CD14-positive monocyte (primary cell): Measurements from ENCODE around the gene INPP5F. TPM values are rescaled to one million over a fixed set of nuclear protein-coding genes. Genes with fewer than 3 reads are reported as not detected.

Source experiments
- DNase-seq, 3 donors: peaks; one replicate each; pipeline ENCODE4 v3.0.0-alpha.2; 2011 to 2022
- H2AFZ ChIP-seq: 2 replicates; pipeline ENCODE4 v1.6.0; 2012; ENCODE audit warnings: mild to moderate bottlenecking, low read depth, low read length, inconsistent platforms; ENCODE audit not compliant: insufficient read depth, poor library complexity, severe bottlenecking
- H3K27ac ChIP-seq, 2 donors: 1 replicate in 1 of 2; 2 replicates in 1 of 2; pipeline ENCODE4 v1.5.1; 2012 to 2013; ENCODE audit warnings: low read length in 2 of 2, control low read depth in 1 of 2, inconsistent platforms in 1 of 2, low read depth in 1 of 2, mild to moderate bottlenecking in 1 of 2
- H3K27me3 ChIP-seq, 2 donors: one replicate each; pipeline versions ENCODE4 v1.6.0 to v1.6.1; 2011 to 2013; ENCODE audit warnings: low read length in 2 of 2; ENCODE audit not compliant: control insufficient read depth in 2 of 2, insufficient read depth in 2 of 2
- H3K36me3 ChIP-seq, 2 donors: replicated peaks in 1 of 2; 1 replicate in 1 of 2; 2 replicates in 1 of 2; pipeline versions ENCODE4 v1.5.1 to v1.6.1; 2012 to 2013; ENCODE audit warnings: low read length in 2 of 2, control low read depth in 1 of 2, inconsistent platforms in 1 of 2, mild to moderate bottlenecking in 1 of 2; ENCODE audit not compliant: insufficient read depth in 2 of 2, control insufficient read depth in 1 of 2
- H3K4me1 ChIP-seq, 2 donors: 1 replicate in 1 of 2; 2 replicates in 1 of 2; pipeline versions ENCODE4 v1.5.1 to v1.6.1; 2012 to 2013; ENCODE audit warnings: low read length in 2 of 2, control low read depth in 1 of 2, inconsistent platforms in 1 of 2, mild to moderate bottlenecking in 1 of 2, moderate library complexity in 1 of 2; ENCODE audit not compliant: insufficient read depth in 2 of 2, control insufficient read depth in 1 of 2
- H3K4me2 ChIP-seq: replicated peaks from 2 replicates; pipeline ENCODE3; 2012; ENCODE audit warnings: low read length, moderate library complexity, mild to moderate bottlenecking; ENCODE audit not compliant: poor library complexity, severe bottlenecking; ENCODE audit errors: extremely low read depth
- H3K4me3 ChIP-seq, 3 experiments: fragments of 200-600 bp in 1 of 3; sonication (generic) in 1 of 3; replicated peaks in 1 of 3; 1 replicate in 2 of 3; 2 replicates in 1 of 3; pipeline ENCODE4 v1.5.1; 2011 to 2013; ENCODE audit warnings: low read length in 3 of 3, mild to moderate bottlenecking in 3 of 3, control low read depth in 2 of 3, low read depth in 2 of 3, inconsistent platforms in 1 of 3, moderate library complexity in 1 of 3
- H3K79me2 ChIP-seq: 2 replicates; pipeline ENCODE4 v1.6.0; 2012; ENCODE audit warnings: mild to moderate bottlenecking, control low read depth, inconsistent platforms, low read length, moderate library complexity; ENCODE audit not compliant: insufficient read depth
- H3K9ac ChIP-seq: 2 replicates; pipeline ENCODE4 v1.6.0; 2017; ENCODE audit warnings: low read length, mild to moderate bottlenecking; ENCODE audit not compliant: insufficient read depth, poor library complexity, severe bottlenecking
- H3K9me3 ChIP-seq, 2 donors: replicated peaks in 1 of 2; 1 replicate in 1 of 2; 2 replicates in 1 of 2; pipeline versions ENCODE4 v1.5.1 to v1.6.1; 2012 to 2013; ENCODE audit warnings: low read length in 2 of 2, control low read depth in 1 of 2; ENCODE audit not compliant: control insufficient read depth in 1 of 2, insufficient read depth in 1 of 2
- H4K20me1 ChIP-seq: 2 replicates; pipeline ENCODE4 v1.6.0; 2012; ENCODE audit warnings: mild to moderate bottlenecking, low read length, control low read depth, moderate library complexity; ENCODE audit not compliant: insufficient read depth
- H3K27ac Mint-ChIP-seq, 7 donors: one replicate each; pipeline ENCODE4 v1.8.0; 2020; ENCODE audit warnings: mild to moderate bottlenecking in 7 of 7, mixed read lengths in 7 of 7, moderate library complexity in 6 of 7, inconsistent platforms in 2 of 7
- H3K27me3 Mint-ChIP-seq, 3 donors: one replicate each; pipeline ENCODE4 v1.8.0; 2021 to 2022; ENCODE audit warnings: low read depth in 3 of 3, mild to moderate bottlenecking in 3 of 3, mixed read lengths in 3 of 3, moderate library complexity in 3 of 3, inconsistent platforms in 1 of 3
- H3K36me3 Mint-ChIP-seq, 2 donors: one replicate each; pipeline ENCODE4 v1.8.0; 2020; ENCODE audit warnings: mixed read lengths in 2 of 2, inconsistent platforms in 1 of 2, mild to moderate bottlenecking in 1 of 2
- H3K4me1 Mint-ChIP-seq: one replicate; pipeline ENCODE4 v1.8.0; 2020; ENCODE audit warnings: mild to moderate bottlenecking, mixed read lengths
- H3K4me3 Mint-ChIP-seq, 2 donors: one replicate each; pipeline ENCODE4 v1.8.0; 2020; ENCODE audit warnings: mild to moderate bottlenecking in 2 of 2, mixed read lengths in 2 of 2, moderate library complexity in 1 of 2
- H3K9me3 Mint-ChIP-seq, 7 donors: one replicate each; pipeline ENCODE4 v1.8.0; 2020 to 2022; ENCODE audit warnings: mixed read lengths in 7 of 7, mild to moderate bottlenecking in 6 of 7, moderate library complexity in 6 of 7, inconsistent platforms in 2 of 7
- WGBS: methylation state at CpG from one replicate; pipeline ENCODE4 v1.1.5; 2013; ENCODE audit warnings: missing lambda C conversion rate; ENCODE audit not compliant: insufficient coverage; 5-methylcytosine and 5-hydroxymethylcytosine counted together
- intact Hi-C, 2 donors: fragments of 100-400 bp; cut with micrococcal nuclease; formaldehyde crosslinking; loops; one replicate each; pipeline versions ENCODE4 v1.15.0 to v1.15.1; 2023
- polyA plus RNA-seq, 3 donors: library from polyadenylated mRNA; depleted of rRNA in 1 of 3; unstranded in 2 of 3; stranded (reverse) in 1 of 3; fragments of 300-500 nt in 2 of 3; fragments of >200 nt in 1 of 3; fragmentation: Illumina TruSeq in 2 of 3; gene quantifications; 1 replicate in 2 of 3; 2 replicates in 1 of 3; pipeline ENCODE4 v1.2.3, GENCODE V29; 2012 to 2021
- TF ChIP-seq, protein P1 (sequence below): fragments of 200-600 bp; IDR thresholded peaks from one replicate; pipeline ENCODE4 v1.8.0; 2022; ENCODE audit warnings: antibody characterized with exemption, mild to moderate bottlenecking

Gene INPP5F
- polyA plus RNA-seq, 3 donors: 5.1 to 6.9 (median 5.4) TPM

DNA sequence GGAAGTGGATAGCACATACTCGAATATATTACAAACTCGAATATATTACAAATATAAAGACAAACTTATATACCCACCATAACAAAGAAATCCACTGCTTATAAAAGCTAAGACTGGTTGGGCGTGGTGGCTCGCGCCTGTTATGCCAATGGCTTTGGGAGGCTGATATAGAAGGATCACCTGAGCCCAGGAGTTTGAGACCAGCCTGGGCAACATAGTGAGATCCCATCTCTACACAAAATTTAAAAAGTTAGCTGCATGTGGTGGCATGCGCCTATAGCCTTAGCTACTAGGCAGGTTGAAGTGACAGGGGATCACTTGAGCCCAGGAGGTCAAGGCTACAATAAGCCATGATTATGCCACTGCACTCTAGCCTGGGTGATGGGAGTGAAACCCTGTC, 126.4 kb downstream of the INPP5F start:
- H3K27me3 ChIP-seq: no peaks in the 10 kb centered on the region
- H3K27ac ChIP-seq: peak overlapping the region in 1 of 2 donors; percentile 70
- Mint-ChIP-seq H3K27ac (peak overlapping the region in 6 of 7 donors; percentile 25 to 78 (median 50)), H3K4me3 (no peak overlapping the region), H3K27me3 (peaks cover 0 to 2% (median 0%) of the 10 kb centered on the region in 3 donors), H3K36me3 (peaks cover 49 to 69% of the 10 kb centered on the region in 2 donors), H3K4me1 (peaks cover 23% of the 10 kb centered on the region), H3K9me3 (peaks cover 0 to 5% (median 0%) of the 10 kb centered on the region in 7 donors)
- H3K79me2 ChIP-seq: peaks cover 65% of the 10 kb centered on the region
- 100% methylated on average over 2 of the region's 6 CpGs for WGBS
- TF ChIP-seq, protein P1, sequence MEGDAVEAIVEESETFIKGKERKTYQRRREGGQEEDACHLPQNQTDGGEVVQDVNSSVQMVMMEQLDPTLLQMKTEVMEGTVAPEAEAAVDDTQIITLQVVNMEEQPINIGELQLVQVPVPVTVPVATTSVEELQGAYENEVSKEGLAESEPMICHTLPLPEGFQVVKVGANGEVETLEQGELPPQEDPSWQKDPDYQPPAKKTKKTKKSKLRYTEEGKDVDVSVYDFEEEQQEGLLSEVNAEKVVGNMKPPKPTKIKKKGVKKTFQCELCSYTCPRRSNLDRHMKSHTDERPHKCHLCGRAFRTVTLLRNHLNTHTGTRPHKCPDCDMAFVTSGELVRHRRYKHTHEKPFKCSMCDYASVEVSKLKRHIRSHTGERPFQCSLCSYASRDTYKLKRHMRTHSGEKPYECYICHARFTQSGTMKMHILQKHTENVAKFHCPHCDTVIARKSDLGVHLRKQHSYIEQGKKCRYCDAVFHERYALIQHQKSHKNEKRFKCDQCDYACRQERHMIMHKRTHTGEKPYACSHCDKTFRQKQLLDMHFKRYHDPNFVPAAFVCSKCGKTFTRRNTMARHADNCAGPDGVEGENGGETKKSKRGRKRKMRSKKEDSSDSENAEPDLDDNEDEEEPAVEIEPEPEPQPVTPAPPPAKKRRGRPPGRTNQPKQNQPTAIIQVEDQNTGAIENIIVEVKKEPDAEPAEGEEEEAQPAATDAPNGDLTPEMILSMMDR: no peak
- no peak overlapping the region for H2AFZ ChIP-seq
- DNase-seq: no peak
- H4K20me1 ChIP-seq: peaks cover 65% of the 10 kb centered on the region
- peaks cover 12 to 21% of the 10 kb centered on the region in 2 donors for H3K4me1 ChIP-seq
- no peaks in the 10 kb centered on the region for H3K9me3 ChIP-seq
- intact Hi-C loops: loop anchor here in 1 of 2 donors (10.0 kb wide), 1 partner anchor 167 kb away; no protein-coding TSS in a partner anchor
- H3K4me3 ChIP-seq: no peak overlapping the region
- no peak overlapping the region for H3K4me2 ChIP-seq
- H3K9ac ChIP-seq: no peak overlapping the region
- peaks cover 59 to 76% of the 10 kb centered on the region in 2 donors for H3K36me3 ChIP-seq

GRCh38 chr10:119852822-119853221, 127.0 kb downstream of the INPP5F start:
- Histone ChIP-seq H3K4me1 (peaks cover 12 to 21% of the 10 kb centered on the region in 2 donors), H3K36me3 (peaks cover 58 to 76% of the 10 kb centered on the region in 2 donors), H3K4me2 (no peak overlapping the region), H3K4me3 (no peak overlapping the region), H3K9me3 (no peaks in the 10 kb centered on the region), H3K27me3 (no peaks in the 10 kb centered on the region), H4K20me1 (peaks cover 67% of the 10 kb centered on the region), H3K79me2 (peaks cover 66% of the 10 kb centered on the region), H2AFZ (no peak overlapping the region), H3K9ac (no peak overlapping the region), H3K27ac (peak overlapping the region in 1 of 2 donors; percentile 20)
- DNase-seq: no peak
- intact Hi-C loops: loop anchor here in 1 of 2 donors (10.0 kb wide), 1 partner anchor 168 kb away; no protein-coding TSS in a partner anchor
- no CpG with 5 or more reads among the region's 6 CpGs for WGBS
- H3K4me1 Mint-ChIP-seq: peaks cover 23% of the 10 kb centered on the region
- peaks cover 0 to 2% (median 0%) of the 10 kb centered on the region in 3 donors for H3K27me3 Mint-ChIP-seq
- H3K4me3 Mint-ChIP-seq: no peak overlapping the region
- peak overlapping the region in 2 of 7 donors; percentile 15 to 76 for H3K27ac Mint-ChIP-seq
- H3K36me3 Mint-ChIP-seq: peaks cover 49 to 66% of the 10 kb centered on the region in 2 donors
- TF ChIP-seq, protein P1: no peak
- H3K9me3 Mint-ChIP-seq: peaks cover 0 to 5% (median 0%) of the 10 kb centered on the region in 7 donors
